ENCODE data around the gene RESP18.

GRCh38 chr2:219285894-219286425, 46.6 kb downstream of the RESP18 start:
- TF ChIP-seq POLR2A (IDR thresholded peaks at IDR 0.05; ENCODE audit: low read depth, low read length), result no peak
- TF ChIP-seq POLR2AphosphoS5 (IDR thresholded peaks at IDR 0.05; ENCODE audit: low read depth, low read length), result no peak
